GF-D8 (cell line): ENCODE measurements around the gene LGI2.

ENCODE experiments used
- DNase-seq: peaks from one replicate; lab custom pipeline; 2025; lab: John Stamatoyannopoulos, UW

The LGI2 gene

DNA sequence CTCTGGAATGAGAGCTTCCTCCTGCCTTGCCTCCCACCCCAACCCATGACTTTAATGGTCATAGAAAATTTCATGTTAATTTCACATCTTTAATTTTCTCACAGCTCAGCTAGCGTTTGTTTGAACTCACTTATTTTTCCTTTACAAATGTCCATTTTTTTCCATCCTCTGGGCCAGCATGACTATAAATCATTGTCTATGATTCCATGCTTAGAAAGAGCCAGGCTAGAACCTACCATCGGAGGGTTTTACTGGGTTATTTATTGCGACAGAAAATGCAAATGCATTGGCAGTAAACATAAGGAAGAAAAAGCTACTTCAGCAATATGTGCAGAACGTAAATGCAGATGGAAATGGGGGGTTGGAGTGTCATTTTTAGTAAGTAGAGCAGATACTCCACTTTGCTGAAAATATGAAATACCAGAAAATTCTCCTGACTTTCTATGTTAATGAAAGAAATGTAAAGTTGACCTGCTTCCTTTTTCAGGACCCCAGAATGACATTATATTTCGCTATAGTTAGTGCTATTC is 37.1 kb downstream of the LGI2 start:
- no peak for DNase-seq

DNA sequence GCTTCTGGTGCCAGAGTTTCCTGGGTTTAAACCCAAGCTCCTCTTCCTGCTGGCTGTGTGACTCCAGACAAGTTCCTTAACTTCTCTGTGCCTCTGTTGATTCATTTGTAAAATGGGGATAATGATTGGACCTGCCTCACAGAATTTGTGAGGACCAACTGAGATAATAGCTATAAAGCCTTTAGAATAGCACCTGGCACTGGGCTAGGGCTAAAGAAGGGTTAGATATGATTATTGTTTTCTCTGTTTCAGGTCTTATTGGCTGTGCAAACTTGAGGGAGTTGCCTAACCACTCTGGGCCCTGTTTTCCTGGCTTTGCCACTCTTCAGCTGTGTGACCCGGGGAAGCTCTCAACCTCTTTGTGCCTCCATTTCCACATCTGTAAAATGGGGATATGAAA is 37.8 kb downstream of the LGI2 start:
- no peak for DNase-seq

DNA sequence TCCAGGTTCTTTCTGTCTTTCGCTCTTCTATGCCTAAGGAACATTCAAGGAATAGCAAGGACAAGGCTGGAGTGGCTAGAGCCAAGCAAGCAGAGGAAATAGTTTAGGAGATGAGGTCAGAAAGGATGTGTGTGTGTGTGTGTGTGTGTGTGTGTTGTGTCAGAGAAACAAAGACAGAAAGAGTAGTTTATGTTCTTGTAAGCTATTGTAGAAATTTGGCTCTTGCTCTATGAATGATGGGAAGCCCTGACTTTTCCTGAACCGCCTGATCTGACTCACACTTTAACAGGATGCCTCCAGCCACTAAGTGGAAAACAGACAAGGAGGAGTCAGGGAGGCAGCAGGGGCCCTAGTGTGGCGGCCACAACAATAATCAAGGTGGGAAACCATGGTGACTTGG is 39.7 kb downstream of the LGI2 start:
- DNase-seq, result no peak

DNA sequence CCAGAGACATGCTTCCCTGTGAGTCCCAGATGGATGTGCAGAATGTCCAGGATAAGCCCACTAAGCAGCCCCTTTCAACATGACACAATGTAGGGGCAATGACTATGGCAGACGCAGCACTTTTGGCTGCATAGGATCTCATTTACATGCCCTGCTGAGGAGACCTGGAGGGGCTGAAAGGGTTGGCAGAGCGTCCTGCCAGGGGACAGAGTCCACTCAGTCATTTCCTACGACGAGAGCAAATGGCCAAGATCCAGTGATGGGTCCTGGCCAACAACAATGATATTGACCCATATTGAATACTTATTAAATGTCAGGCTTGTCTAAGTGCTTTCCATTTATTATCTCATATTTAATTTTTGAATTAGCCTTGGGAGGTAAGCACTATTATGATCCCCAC is 41.4 kb downstream of the LGI2 start:
- DNase-seq, result no peak

DNA sequence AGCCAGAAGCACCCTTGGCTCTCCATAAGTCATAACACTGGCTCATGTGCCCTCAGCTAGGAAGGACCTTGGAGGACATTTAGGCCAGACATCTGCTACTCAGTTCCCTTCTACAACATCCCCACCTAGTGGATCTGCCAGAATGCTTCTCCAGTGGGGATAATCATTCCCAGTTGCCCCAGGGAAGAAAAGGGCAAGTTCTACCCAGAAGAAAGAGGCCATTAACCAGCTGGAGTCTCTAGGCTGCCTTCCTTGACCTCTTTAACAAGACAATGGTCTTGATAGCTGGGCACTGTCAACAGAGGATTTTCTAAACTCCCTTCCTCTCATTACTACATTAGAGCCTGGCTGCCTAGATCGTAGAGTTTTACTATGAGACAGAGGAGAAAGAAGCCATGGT is 42.0 kb downstream of the LGI2 start:
- DNase-seq, result no peak

DNA sequence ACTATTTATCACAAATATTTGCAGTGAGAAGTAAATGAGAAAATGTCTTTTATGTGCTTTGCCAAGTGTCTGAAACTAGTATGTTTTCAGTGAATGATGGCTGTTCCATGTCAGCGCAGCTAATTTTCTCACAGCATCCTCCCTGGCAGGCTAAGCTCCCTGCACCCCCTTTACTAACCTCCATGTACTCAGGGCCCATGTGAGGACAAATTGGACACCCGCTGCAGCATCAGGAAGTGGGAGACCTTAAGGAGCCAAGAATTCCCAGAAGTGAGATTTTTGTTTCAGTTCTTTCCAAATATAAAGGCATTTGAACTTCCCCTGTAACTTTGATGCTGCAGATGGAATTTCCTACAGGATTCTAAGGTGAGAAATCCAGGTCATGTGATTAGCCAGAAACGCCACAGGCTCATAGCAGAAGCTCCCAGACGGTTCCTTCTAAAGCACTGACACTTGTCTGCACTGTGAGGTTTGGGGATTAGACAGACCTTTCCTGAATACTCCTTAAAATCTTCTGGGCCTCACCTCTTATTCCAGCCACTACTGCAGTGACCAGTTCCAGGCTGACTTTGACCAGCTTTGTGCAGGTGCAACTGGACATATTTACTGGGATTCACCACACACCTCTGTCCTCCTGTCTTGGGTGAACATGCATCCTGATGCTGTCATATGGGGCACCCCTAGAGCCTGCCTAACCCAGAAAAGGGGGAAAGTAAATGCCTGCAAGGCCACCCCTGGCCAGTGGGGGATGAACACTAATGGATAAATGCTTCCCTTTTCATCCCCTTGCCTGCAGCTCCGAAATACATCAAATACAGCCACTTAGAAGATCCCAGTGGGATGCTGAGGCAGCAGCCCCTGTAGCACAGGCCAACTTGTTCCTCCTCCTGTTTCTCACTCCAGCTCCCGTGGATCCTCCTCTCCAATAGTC is 45.9 kb downstream of the LGI2 start:
- no peak for DNase-seq

DNA sequence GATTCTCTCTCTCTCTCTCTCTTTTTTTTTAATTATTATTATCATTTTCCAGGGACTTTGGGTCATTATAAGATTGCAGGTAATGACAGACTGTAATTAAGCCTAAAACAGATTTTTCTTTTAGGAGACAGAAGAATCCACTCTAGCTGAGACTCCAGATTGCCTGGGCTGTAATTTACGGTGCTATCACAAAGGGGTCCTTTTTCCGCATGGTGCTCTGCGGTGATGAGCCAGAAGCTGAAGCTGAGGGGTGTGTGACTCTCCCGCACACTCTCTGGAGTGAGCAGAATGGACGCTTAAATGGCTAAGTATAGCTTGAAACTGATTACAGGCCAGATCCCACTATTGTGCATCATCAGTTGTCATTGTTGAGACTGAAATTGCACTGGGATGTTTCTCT is 50.0 kb downstream of the LGI2 start:
- DNase-seq, result no peak

DNA sequence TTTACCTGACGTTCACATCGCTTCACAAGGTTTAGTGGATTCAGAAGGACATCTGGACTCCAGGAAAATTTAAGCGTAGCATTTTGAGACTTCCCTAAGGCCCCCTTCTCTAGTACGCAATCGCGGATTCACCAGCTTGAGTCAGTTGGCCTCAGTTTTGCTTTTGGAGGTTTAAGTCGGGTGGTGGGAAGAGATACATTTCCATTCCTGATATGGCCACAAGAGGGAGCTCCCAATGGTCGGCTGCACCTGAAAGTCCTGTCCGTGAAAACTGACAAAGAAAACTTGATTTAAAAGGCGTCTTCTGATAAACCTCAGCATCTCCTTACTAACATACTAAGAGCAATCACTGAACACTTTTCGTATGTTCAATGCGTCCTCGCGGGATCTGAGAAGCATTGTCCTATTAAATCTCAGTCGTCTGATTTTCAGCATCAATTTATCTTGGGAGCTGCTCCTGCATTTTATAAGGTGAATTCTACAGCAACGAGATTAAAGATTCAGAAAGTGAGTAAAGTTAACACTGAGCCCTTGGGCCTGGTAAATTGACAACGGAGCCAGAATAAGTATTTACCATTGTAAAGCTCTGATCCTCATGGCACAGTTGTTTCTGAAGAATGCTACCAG is 50.6 kb downstream of the LGI2 start:
- peak; percentile 52 for DNase-seq

DNA sequence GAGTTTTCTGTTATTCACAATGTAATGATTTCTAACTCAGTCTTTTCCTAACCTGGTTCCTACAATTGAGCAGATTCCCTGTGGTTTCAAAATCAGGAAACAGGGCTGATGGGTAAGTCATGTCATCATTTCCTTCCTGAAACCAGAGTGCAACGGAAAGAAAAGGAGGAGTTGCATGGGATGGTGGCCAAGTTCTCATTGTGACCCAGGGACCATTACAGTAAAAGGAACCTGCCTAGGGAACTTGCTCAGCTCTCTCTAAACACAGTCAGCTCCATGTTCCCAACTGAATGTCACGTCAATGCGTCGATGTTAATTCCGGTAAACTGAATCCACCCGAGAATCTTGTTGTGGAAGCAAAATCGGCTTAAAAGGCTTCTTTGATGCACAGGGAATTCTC is 51.2 kb downstream of the LGI2 start:
- DNase-seq, result peak; percentile 91

DNA sequence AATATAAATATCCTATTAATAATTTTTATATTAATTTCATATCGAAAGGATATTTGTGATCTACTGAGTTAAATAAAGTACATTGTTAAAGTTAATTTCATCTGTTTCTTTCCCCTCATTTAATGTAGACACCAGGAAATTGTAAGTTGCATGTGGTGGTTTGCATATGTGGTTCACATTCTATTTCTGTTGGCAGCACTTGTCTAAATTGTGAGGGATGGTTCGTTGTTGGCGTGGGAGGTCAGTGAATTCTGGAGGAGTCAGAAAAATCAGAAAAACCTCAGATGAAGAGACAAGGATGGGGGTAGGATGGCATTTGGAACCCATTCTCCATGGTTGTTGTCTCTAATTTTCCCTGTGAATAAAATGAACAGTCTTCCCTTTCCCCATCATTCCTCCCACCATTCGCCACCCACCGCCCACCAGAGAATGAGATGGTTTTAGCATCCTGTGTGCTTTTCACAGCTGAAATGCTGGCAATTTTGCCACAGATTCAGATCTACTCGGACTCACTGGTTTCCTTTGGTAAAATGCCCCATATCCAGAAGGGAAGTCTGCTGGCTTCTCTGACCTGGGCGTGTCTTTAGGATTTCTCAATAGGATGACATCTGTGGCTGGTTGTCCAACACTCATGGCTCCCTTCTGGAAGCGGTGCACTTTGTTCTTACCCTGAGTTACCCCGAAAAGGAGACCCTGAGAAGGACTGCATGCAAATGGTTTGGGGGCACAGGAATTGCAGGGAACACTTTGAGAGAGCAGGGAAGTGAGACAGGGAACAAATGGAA is 52.3 kb downstream of the LGI2 start:
- peak; percentile 39 for DNase-seq

DNA sequence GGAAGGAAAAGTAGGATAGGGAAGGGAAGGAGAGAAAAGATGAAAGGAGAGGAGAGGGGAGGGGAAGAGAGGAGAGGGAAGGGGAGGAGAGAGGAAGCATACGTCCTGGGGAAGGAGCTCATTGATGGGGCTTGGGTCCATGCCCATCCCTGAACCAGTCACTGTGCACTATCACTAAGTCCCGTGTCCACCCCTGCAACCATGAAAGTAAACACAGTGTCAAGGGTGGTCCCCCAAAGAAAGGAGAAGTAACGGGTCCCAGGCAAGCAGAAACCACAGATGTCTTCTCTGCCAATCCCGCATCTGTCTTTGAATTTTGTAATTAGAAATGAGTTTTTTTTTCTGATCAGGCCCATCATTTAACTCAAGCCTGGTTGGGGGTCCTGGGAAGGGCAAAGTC is 55.2 kb downstream of the LGI2 start:
- peak; percentile 3 for DNase-seq

DNA sequence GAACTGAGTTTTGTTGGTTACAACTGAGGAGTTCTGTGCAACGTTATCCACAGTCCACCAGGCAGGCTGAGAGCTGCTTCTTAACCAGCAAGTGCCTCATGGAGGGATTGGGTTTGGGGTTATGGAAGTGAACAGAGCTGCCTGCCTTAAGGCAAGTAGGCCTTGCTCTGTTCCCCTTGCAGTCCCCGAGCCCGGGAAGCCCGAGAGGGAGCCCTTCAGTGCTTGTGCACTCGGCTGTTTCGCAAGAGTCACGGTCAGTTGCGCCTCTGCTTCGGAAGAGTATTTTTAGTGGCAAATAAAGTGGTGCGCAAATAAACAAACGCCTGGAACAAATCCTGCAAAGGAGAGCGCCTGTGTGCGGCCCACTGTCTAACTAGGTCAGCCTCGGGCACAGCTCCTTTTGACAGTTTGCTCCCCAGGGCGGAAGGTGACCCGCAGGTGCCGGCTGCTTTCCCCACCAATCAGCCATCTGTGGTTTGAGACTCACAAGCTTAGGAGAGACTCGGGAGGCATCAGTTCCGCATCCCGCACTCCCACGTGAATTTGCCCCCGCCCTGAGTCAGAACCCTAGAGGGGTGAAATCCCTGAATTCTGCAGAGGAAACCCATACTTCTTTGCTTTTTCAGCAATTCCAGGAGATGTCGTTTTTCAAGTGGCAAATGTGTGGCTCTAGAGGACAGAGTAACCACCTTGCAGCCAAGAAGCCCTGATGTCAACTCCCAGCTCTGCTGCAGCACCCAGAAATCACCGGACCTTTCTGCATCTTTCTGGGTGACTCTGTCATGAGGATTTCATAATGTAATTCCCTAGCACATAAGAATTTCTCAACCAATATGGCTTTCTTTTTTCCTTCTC is 56.8 kb downstream of the LGI2 start:
- DNase-seq, result no peak

DNA sequence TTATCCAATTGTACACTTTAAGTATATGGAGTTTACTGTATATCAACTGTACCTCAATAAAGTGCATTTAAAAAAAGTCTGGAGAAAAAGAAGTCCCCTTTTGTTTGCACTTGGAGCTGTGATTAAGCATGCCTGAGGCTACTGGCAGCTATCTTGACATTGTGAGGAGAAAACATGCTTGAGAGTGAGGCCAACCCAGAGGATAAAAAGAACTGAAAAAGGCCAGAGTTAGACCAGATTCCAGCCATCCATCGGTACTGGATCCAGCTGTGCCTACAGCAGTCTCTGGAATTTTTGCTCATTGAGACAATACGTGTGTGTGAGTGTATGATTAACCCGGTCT is 57.4 kb downstream of the LGI2 start:
- DNase-seq, result no peak

DNA sequence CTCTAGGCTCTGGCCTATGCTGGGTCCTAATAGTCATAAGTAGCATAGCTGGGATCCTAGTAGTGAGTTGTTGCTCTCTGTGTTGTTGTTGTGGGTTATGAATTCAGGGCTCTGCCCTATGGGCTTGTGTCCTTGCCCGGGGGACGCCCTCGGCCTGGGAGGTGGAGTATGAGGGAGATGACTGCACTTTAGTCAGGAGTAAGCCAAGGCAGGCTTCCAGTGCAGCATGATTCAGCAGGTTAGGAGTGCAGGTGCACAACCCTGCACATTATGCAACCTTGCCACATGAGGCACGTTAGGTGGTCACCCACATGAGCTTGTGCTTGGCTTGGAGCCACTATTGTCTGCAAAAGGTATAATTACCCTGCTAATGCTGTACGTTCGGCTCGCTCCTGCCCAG is 59.6 kb downstream of the LGI2 start:
- DNase-seq, result peak; percentile 68

DNA sequence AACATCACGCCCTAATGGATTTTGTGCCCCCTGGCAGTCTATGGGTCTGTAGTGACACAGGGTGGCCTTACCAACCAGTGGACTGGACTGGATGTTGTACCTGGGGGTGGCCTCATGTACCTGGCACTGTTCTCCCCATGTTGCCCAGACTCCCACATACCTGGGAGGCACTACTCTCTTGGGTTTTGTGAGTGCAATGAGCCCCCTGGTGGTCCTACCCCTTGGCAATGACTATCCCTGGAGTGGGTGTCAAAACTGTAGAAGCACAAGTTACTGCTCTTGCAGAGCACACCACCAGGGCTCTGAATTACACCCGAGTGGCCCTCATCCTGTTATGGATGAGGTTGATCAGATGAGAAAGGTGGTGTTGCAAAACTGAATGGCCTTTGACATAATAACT is 60.1 kb downstream of the LGI2 start:
- no peak for DNase-seq

DNA sequence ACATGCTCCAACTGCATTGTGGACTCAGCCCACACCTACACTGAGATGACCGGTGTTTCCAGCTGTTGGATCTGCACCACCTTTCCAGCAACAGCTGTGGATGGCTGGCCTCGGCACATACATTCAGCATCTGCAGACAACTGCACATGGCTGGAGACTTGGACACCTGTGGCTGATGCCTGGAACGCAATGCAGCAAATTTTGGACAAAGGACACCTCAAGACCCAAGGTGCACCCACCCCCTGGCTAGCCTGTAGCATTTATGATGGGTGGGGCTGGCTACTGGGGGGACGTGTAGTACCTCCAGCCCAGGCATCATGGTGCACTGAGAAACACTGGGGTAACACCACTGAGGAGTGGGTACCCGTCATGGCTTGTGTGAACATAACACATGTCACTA is 60.6 kb downstream of the LGI2 start:
- no peak for DNase-seq

DNA sequence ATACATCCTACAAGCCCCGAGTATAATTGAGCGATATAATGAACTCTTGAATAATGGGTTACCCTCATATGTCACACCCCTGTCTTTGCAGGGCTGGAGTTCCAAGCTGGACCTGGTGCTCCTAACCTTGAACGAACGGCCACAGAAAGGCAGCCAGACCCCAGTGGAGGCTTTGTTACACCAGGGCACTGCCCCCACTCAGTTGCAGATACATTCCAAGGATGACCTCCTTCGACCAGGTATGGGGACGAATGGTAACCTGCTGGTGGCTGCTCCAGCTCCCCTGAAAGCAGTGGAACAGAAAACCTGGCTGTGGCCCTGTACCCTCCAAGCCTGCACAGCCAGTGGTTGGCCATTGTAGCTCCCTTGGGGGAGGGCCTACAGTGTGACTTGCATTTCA is 61.3 kb downstream of the LGI2 start:
- DNase-seq, result no peak

DNA sequence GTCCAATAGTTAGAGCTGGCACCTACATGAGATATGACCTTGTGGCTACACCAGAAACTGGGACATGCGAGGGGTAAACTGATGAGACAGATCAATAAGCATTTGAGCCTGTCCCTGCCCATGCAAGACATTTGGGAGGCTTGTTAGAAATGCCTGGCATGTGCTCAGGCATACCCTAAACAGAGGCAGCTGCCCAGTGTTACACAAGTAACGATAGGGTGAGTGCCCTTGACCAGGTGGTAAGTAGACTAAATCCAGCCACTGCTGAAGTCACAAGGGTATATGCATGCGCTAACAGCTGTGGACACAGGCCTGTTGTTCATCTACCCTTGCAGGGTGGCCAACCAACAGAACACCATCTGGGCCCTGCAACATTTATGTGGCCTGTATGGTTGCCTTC is 61.8 kb downstream of the LGI2 start:
- DNase-seq, result no peak

DNA sequence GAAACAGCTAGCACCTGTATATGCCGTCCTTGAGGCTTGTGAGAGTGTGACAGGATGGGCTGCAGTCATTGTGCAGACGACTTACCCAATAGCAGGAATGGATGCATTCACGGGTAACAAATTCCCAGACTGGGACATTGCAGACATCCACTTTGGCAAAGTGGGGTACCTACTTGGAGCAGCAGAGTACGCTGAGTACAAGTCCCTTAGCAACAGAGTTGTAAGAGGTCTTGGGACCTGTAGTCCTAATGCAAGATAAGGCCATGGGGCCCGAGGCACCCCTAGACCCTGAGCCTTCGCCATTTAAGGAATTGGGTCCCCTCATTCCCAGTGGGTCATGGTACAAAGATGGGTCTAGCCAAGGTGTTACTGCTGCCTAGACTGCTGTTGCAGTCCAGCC is 62.5 kb downstream of the LGI2 start:
- no peak for DNase-seq

DNA sequence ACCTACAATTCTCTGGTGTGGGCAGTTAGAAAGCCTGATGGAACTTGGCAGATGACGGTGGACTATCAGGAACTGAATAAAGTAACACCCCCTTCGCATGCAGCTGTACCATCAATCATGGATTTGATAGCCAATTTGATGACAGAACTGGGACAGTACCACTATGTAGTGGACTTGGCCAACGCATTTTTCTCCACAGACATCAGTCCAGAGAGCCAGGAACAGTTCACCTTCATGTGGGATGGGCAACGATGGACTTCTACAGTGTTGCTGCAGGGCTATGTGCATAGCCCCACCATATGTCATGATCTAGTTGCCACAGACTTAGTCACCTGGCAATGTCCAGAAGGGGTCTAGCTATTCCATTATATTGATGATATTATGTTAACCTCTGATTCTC is 63.4 kb downstream of the LGI2 start:
- no peak for DNase-seq

DNA sequence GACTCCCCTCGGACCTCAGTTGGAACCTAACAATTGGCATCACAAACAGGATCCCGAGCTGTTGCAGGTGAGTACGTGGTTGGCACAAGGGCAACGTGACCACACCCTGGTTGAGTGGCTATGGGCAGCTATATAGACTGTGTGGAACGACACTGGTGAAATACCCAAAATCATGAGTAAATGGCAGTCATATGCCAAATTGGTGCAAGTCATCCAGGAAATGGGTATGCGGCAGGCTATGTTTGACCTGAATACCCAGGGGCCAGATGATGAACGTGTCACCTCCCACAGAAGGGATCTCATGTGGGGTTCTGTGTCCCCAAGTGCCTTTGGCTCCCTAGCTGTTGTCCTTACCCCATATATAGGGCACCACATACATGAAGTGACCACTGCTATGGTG is 64.7 kb downstream of the LGI2 start:
- no peak for DNase-seq

DNA sequence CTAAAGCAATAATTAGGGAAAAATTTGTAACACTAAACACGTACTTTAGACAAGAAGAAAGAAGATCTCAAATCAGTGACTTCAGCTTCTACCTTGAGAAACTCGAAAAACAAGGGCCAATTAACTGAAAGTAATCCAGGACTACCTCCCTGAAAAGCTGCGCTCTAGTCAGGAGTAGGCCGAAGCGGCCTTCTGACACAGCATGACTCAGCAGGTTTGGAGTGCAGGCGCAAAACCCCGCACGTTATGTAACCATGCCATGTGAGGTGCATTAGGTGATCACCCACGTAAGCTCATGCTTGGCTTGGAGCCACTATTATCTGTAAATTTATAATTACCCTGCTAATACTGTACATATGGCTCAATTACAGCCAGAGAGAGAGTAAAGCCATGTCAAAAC is 65.1 kb downstream of the LGI2 start:
- no peak for DNase-seq
